ENCODE measurements around the gene GPR108. TPM values are rescaled to one million over a fixed set of nuclear protein-coding genes. Genes with fewer than 3 reads are reported as not detected.

The GPR108 gene
- total and polyA plus RNA-seq, 4 donors = 17.2 to 34.2 (median 30.5) TPM

DNA sequence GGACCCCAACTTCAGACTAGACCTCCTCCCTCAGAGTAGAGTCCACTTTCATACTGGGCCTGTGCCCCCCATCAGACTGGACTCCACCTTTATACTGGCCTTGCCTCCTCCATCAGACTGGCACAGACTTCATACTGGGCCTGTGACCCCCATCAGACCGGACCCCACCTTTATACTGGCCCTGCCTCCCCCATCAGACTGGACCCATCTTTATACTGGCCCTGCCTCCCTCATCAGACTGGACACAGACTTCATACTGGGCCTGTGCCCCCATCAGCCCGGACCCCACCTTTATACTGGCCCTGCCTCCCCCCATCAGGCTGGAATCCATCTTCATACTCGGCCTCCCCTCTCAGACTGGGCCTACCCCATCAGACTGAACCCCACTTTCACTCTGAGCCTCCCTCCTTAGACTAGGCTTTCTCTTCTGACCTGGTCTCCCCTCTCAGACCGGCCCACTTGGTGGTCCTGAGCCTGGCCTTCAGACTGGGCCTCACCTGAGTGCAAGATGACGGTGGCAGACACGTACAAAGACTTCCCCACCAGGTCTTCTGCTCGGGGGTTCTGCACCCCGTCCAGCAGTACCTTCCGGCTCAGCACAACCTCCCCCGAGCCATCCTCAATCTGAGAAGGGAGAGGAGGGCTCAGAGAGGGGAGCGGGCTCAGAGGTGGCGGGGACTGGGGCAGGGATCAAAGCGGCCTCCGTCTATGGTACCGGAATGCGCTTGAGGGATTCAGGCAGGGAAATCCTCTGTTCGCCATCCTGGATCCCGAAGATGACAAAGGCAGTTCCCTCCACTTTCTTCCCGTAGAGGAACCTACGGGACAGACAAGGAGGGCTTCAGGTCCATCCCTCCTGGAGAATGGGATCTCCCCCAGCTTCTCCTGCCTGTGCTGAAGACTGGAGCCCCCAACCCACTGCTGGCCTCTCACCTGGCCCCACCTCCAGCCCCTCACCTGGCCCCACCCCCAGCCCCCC, 24.4 kb downstream of the GPR108 start:
- TF ChIP-seq, protein P1, sequence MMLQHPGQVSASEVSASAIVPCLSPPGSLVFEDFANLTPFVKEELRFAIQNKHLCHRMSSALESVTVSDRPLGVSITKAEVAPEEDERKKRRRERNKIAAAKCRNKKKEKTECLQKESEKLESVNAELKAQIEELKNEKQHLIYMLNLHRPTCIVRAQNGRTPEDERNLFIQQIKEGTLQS (IDR thresholded peaks at IDR 0.05) = no peak
- TF ChIP-seq NR2F2 (IDR thresholded peaks at IDR 0.05) = peak; percentile 5

DNA sequence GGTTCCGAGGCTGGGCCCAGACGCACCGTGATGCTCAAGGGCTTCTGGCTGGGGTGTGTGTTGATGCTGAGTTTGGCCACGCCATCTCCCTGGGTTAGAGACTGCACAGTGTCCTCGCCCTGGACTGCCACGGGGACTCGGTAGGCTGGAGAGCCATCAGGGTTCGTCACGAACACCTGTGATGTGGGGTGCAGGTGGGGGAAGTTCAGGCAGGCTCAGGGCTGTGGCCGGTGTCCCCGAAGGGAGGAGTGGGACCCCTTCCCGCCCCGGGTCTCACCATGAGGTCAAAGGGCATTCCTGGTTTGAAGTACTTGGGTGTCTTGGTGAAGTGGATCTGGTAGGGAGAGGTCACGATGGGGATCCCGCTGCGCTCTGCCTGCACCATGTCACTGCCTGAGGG, 25.1 kb downstream of the GPR108 start:
- H3K27ac ChIP-seq (ENCODE audit: low read depth in 1 of 2, low read length in 2 of 2) = no peak overlapping the region
- H3K27me3 ChIP-seq (ENCODE audit: control insufficient read depth in 4 of 4, insufficient read depth in 4 of 4, low read length in 3 of 4) = no peaks in the 10 kb centered on the region
- H3K36me3 ChIP-seq (ENCODE audit: control insufficient read depth in 4 of 4, insufficient read depth in 3 of 4, low read depth in 1 of 4, low read length in 3 of 4) = peaks cover 26 to 66% (median 56%) of the 10 kb centered on the region in 4 donors
- WGBS = 64% methylated on average over 16 of the region's 16 CpGs
- no peak for DNase-seq (ENCODE audit: low spot score)
- no peaks in the 10 kb centered on the region for H3K9me3 ChIP-seq (ENCODE audit: control insufficient read depth in 4 of 4, low read length in 3 of 4)
- TF ChIP-seq NR2F2 (IDR thresholded peaks at IDR 0.05) = peak; percentile 9
- TF ChIP-seq, protein P2, sequence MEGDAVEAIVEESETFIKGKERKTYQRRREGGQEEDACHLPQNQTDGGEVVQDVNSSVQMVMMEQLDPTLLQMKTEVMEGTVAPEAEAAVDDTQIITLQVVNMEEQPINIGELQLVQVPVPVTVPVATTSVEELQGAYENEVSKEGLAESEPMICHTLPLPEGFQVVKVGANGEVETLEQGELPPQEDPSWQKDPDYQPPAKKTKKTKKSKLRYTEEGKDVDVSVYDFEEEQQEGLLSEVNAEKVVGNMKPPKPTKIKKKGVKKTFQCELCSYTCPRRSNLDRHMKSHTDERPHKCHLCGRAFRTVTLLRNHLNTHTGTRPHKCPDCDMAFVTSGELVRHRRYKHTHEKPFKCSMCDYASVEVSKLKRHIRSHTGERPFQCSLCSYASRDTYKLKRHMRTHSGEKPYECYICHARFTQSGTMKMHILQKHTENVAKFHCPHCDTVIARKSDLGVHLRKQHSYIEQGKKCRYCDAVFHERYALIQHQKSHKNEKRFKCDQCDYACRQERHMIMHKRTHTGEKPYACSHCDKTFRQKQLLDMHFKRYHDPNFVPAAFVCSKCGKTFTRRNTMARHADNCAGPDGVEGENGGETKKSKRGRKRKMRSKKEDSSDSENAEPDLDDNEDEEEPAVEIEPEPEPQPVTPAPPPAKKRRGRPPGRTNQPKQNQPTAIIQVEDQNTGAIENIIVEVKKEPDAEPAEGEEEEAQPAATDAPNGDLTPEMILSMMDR (IDR thresholded peaks at IDR 0.05; ENCODE audit: low read depth, low read length, missing input control) = no peak
- peaks cover 0 to 49% (median 25%) of the 10 kb centered on the region in 4 donors for H3K4me1 ChIP-seq (ENCODE audit: control insufficient read depth in 4 of 4, insufficient read depth in 4 of 4, low read length in 3 of 4)
- no peak overlapping the region for H3K4me3 ChIP-seq (ENCODE audit: low read depth in 1 of 3, low read length in 3 of 3)
- no peak overlapping the region for H3K9ac ChIP-seq (ENCODE audit: low read depth in 1 of 2, low read length in 2 of 2)

More for the DNA sequence above, 24.4 kb downstream of the GPR108 start:
- Histone ChIP-seq H3K27me3 (ENCODE audit: control insufficient read depth in 4 of 4, insufficient read depth in 4 of 4, low read length in 3 of 4) (no peaks in the 10 kb centered on the region), H3K4me3 (ENCODE audit: low read depth in 1 of 3, low read length in 3 of 3) (peak overlapping the region in 1 of 3 donors; percentile 3), H3K4me1 (ENCODE audit: control insufficient read depth in 4 of 4, insufficient read depth in 4 of 4, low read length in 3 of 4) (peaks cover 0 to 53% (median 28%) of the 10 kb centered on the region in 4 donors), H3K27ac (ENCODE audit: low read depth in 1 of 2, low read length in 2 of 2) (no peak overlapping the region), H3K36me3 (ENCODE audit: control insufficient read depth in 4 of 4, insufficient read depth in 3 of 4, low read depth in 1 of 4, low read length in 3 of 4) (peaks cover 22 to 67% (median 57%) of the 10 kb centered on the region in 4 donors), H3K9me3 (ENCODE audit: control insufficient read depth in 4 of 4, low read length in 3 of 4) (no peaks in the 10 kb centered on the region), H3K9ac (ENCODE audit: low read depth in 1 of 2, low read length in 2 of 2) (no peak overlapping the region)
- no peak for DNase-seq (ENCODE audit: low spot score)
- WGBS = 73% methylated on average over 20 of the region's 20 CpGs

DNA sequence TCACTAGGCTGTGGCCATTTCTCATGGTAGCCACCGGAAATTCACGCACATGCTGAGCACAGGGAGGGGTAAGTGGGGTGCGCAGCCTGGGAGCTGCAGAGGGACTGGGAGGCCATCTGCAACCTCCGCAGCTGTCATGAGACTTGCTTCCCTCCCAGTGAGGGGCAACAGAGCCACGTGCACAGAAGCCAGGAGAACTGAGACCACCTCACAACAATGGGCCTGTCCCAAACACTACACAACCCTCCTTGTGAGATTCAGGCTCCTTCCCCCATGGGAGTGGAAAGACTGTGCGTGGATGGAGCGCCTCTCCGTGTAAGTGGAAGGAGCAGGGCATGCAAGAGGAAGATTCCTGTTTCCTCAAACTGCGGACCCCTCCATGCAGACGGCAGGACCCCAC, 25.8 kb downstream of the GPR108 start:
- TF ChIP-seq GABPA (IDR thresholded peaks at IDR 0.05 in 1 of 2, conservative IDR thresholded peaks at IDR 0.05 in 1 of 2) (no peak), EGR1 (IDR thresholded peaks at IDR 0.05; ENCODE audit: low read depth in 2 of 2) (no peak), FOXA1 (IDR thresholded peaks at IDR 0.05) (no peak), JUND (IDR thresholded peaks at IDR 0.05) (peak in 1 of 2 donors; percentile 13)
- Histone ChIP-seq H3K9ac (ENCODE audit: low read depth in 1 of 2, low read length in 2 of 2) (no peak overlapping the region), H3K4me1 (ENCODE audit: control insufficient read depth in 4 of 4, insufficient read depth in 4 of 4, low read length in 3 of 4) (peaks cover 0 to 43% (median 20%) of the 10 kb centered on the region in 4 donors), H3K27ac (ENCODE audit: low read depth in 1 of 2, low read length in 2 of 2) (no peak overlapping the region), H3K36me3 (ENCODE audit: control insufficient read depth in 4 of 4, insufficient read depth in 3 of 4, low read depth in 1 of 4, low read length in 3 of 4) (peaks cover 28 to 62% (median 52%) of the 10 kb centered on the region in 4 donors), H3K27me3 (ENCODE audit: control insufficient read depth in 4 of 4, insufficient read depth in 4 of 4, low read length in 3 of 4) (no peaks in the 10 kb centered on the region), H3K9me3 (ENCODE audit: control insufficient read depth in 4 of 4, low read length in 3 of 4) (no peaks in the 10 kb centered on the region), H3K4me3 (ENCODE audit: low read depth in 1 of 3, low read length in 3 of 3) (no peak overlapping the region)
- 75% methylated on average over 10 of the region's 10 CpGs for WGBS
- DNase-seq (ENCODE audit: low spot score) = no peak

DNA sequence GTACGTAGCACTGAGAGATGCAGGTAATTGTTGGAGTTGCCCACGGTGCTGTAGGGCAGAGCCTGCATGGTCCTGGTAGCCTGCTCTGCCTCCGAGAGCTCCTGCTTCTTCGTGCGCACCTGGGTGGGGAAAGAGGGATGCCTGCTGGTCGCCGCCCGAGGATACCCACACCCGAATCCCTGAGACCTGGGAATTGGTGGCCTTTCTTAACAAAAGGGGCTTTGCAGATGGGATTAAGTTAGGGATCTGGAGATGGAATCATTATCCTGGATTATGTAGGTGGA, 26.4 kb downstream of the GPR108 start:
- H3K4me3 ChIP-seq (ENCODE audit: low read depth in 1 of 3, low read length in 3 of 3) = no peak overlapping the region
- TF ChIP-seq JUND (IDR thresholded peaks at IDR 0.05) = no peak
- TF ChIP-seq, protein P2 (IDR thresholded peaks at IDR 0.05; ENCODE audit: low read depth, low read length, missing input control) = no peak
- no peak for TF ChIP-seq RAD21 (IDR thresholded peaks at IDR 0.05)
- TF ChIP-seq FOXA2 (IDR thresholded peaks at IDR 0.05) = no peak
- TF ChIP-seq, protein P3, sequence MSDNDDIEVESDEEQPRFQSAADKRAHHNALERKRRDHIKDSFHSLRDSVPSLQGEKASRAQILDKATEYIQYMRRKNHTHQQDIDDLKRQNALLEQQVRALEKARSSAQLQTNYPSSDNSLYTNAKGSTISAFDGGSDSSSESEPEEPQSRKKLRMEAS (IDR thresholded peaks at IDR 0.05) = no peak
- TF ChIP-seq HNF4A (conservative IDR thresholded peaks at IDR 0.05) = no peak
- no peak for TF ChIP-seq NR2F2 (IDR thresholded peaks at IDR 0.05)
- H3K4me1 ChIP-seq (ENCODE audit: control insufficient read depth in 4 of 4, insufficient read depth in 4 of 4, low read length in 3 of 4) = peaks cover 0 to 38% (median 20%) of the 10 kb centered on the region in 4 donors
- H3K27me3 ChIP-seq (ENCODE audit: control insufficient read depth in 4 of 4, insufficient read depth in 4 of 4, low read length in 3 of 4) = no peaks in the 10 kb centered on the region
- no peak for DNase-seq (ENCODE audit: low spot score)
- no peaks in the 10 kb centered on the region for H3K9me3 ChIP-seq (ENCODE audit: control insufficient read depth in 4 of 4, low read length in 3 of 4)
- no peak overlapping the region for H3K27ac ChIP-seq (ENCODE audit: low read depth in 1 of 2, low read length in 2 of 2)
- H3K9ac ChIP-seq (ENCODE audit: low read depth in 1 of 2, low read length in 2 of 2) = no peak overlapping the region
- H3K36me3 ChIP-seq (ENCODE audit: control insufficient read depth in 4 of 4, insufficient read depth in 3 of 4, low read depth in 1 of 4, low read length in 3 of 4) = peaks cover 28 to 65% (median 54%) of the 10 kb centered on the region in 4 donors
- 71% methylated on average over 9 of the region's 9 CpGs for WGBS
